ENCODE measurements around the gene SLC2A5.

GRCh38 chr1:9038338-9038650 is 31.1 kb downstream of the SLC2A5 start:
- TF ChIP-seq, protein P1, sequence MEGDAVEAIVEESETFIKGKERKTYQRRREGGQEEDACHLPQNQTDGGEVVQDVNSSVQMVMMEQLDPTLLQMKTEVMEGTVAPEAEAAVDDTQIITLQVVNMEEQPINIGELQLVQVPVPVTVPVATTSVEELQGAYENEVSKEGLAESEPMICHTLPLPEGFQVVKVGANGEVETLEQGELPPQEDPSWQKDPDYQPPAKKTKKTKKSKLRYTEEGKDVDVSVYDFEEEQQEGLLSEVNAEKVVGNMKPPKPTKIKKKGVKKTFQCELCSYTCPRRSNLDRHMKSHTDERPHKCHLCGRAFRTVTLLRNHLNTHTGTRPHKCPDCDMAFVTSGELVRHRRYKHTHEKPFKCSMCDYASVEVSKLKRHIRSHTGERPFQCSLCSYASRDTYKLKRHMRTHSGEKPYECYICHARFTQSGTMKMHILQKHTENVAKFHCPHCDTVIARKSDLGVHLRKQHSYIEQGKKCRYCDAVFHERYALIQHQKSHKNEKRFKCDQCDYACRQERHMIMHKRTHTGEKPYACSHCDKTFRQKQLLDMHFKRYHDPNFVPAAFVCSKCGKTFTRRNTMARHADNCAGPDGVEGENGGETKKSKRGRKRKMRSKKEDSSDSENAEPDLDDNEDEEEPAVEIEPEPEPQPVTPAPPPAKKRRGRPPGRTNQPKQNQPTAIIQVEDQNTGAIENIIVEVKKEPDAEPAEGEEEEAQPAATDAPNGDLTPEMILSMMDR (conservative IDR thresholded peaks at IDR 0.05): no peak
- no peak for TF ChIP-seq EZH2 (IDR thresholded peaks at IDR 0.05; ENCODE audit: low read depth)

Data from PC-9 (cell line).